ENCODE results near the gene PDZRN3.

Gene PDZRN3

GRCh38 chr3:73558727-73559075 lies 66.0 kb downstream of the PDZRN3 start:
- DNase-seq (ENCODE audit: low read depth in 1 of 2, low spot score in 1 of 2): no peak

GRCh38 chr3:73557986-73558726 lies 66.6 kb downstream of the PDZRN3 start:
- DNase-seq (ENCODE audit: low read depth in 1 of 2, low spot score in 1 of 2): no peak

DNA sequence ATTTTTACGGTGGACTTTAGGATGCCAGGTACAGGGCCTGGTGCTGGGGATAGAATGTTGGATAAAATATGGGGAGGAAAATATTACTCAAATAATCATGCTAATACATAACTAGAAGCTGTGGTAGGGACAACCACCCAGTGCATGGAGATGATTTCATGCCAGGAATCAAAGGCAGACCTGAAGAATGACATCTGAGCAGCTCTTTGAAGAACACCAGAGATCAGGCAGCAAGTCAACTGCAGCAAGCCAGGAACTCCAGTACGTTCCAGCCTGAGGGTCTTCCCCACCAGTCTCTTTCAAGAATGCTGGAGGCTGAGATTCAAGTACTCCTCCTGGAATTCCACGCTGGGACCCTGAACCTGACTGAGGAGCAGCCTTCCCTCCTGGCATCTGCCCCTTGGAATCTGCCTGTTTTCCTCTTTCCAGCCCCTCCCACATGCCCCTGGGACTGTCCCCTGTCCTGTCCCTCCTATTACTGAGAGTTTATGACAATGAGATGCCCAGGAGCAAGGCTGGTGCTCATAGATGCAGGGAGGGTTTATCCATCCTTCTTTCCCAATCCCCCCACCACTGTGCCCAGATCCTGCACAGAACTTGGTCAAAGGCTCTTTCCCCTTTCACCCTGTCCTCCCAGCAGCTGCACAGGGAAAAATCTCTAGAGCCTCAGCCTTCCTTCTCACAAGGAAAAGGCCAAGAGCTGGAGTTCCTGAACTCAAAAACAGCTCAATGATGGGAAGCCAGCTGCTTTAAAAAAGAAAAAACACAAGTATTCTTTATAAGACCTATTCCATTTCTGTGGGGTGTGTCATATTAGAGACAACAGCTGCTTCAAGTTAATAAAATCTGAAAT lies 68.0 kb downstream of the PDZRN3 start:
- DNase-seq (ENCODE audit: low read depth in 1 of 2, low spot score in 1 of 2): no peak

DNA sequence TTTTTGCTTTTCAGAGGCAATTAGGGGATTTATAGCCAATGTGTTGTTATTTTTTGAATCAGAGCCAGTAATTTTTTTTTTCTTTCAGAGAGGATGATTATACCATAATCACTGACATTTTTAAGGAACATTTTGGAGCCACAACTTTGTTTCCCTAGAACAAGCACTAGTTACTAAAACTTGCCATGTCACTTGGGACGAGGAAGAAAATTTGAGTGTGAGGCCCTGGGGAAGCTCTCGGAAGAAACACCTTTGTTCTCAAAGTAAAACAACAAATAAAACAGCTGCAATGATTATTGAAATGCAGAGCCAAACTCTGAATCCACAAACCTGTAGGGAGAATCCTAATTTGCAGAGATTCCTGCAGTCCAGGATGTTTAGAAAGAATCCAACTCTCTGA lies 69.7 kb downstream of the PDZRN3 start:
- no peak for DNase-seq (ENCODE audit: low read depth in 1 of 2, low spot score in 1 of 2)

GRCh38 chr3:73552700-73553099 lies 72.0 kb downstream of the PDZRN3 start:
- DNase-seq (ENCODE audit: low read depth in 1 of 2, low spot score in 1 of 2): no peak

DNA sequence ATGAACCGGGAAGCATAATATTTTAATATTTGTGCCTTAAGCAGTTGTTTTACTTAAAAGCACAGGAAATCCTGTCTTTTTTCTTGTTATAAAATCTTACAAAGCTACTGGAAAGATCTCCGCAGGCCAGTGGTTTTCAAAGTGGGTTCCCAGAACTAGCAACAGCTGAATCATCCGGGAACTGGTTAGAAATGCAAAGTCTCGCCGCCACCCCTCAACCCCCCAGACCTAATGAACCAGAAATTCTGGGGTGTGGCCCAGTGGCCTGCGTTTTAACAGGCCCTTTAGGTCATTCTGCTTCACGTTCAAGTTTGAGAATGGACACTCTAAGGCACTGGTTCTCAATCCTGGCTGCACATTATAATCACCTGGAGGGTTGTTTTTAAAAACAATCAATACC lies 74.7 kb downstream of the PDZRN3 start:
- DNase-seq (ENCODE audit: low read depth in 1 of 2, low spot score in 1 of 2): no peak

GRCh38 chr3:73549051-73549600 lies 75.6 kb downstream of the PDZRN3 start:
- DNase-seq (ENCODE audit: low read depth in 1 of 2, low spot score in 1 of 2): no peak

GRCh38 chr3:73548436-73548835 lies 76.3 kb downstream of the PDZRN3 start:
- DNase-seq (ENCODE audit: low read depth in 1 of 2, low spot score in 1 of 2): no peak

DNA sequence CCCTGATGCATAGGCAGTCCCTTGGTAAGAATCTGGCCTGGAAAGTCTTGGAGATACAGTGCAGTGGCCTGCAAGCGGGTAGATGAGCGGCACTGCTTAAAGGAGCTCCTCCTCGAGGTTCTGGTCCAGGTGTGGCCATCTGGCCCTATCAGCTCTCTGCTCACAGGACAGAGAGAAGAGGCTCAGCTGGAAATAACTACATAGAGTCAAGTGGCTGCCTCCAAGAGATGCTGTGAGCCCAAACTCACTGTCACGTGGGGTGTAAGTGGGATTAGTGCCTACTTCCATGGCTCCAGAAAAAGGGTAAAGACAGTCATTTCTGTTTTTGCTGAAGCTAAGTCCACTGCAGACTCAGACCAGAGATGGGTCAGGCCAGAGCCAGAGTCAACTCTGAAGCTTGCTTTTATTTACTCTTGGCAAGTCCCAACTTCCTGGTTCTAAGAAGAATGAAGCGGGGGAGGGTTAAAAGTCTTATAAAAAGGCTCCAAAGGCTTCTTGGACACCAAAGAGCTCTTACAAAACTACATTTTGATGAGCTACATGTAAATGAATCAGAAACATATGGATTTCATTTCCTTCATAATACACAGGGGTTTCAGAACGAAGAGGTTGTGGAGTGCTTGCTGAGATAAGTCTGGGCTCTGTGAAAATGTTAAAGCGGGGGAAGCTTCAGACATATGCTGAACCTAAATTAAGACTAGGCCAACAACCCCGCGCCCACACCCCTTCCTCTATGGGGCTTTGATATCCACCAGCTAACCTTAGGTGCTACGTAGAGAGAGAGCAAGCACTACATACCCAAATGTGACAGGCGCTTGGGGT lies 77.1 kb downstream of the PDZRN3 start:
- DNase-seq (ENCODE audit: low read depth in 1 of 2, low spot score in 1 of 2): no peak

DNA sequence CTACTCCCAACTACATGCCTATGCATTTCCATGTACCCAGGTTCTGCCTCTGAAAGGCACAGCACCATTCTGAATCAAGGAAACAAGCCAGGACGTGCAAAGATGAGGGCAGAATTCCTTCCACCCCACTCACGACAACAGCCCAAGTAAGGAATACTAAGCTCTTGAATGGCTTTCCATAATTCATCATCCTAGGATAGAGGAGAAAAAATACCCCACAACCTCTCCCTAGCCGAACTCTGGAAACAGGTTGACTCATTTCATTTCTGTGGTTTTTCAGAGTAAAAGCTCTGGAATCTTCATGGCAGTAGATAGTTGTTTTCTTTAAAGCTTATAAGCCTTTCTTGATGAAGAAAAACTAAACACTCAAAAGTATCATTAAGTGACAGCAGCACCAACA lies 77.8 kb downstream of the PDZRN3 start:
- no peak for DNase-seq (ENCODE audit: low read depth in 1 of 2, low spot score in 1 of 2)

GRCh38 chr3:73543412-73543811 lies 81.3 kb downstream of the PDZRN3 start:
- DNase-seq (ENCODE audit: low read depth in 1 of 2, low spot score in 1 of 2): no peak

DNA sequence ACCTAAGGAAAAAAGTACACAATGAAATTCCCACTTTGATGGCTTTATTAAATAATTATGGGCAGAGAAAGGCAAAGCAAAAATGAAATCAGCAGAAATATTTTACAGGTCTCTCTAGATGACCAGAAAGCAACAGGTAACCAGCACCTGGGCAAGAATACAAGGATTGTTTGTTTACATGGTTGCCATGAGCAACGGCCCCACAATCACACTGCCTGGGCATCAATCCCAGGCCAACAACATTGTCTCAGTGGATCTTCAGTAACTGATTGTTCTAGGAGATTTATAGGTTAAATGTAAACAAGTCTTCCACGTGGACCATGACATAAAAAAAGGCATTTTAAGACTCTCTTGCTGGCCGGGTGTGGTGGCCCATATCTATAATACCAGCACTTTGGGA lies 82.6 kb downstream of the PDZRN3 start:
- DNase-seq (ENCODE audit: low read depth in 1 of 2, low spot score in 1 of 2): no peak

GRCh38 chr3:73540969-73541740 lies 83.6 kb downstream of the PDZRN3 start:
- DNase-seq (ENCODE audit: low read depth in 1 of 2, low spot score in 1 of 2): no peak

- no peak for DNase-seq (ENCODE audit: low read depth in 1 of 2, low spot score in 1 of 2)
These were observed 86.3 kb downstream of the PDZRN3 start for GRCh38 chr3:73538486-73538885.

DNA sequence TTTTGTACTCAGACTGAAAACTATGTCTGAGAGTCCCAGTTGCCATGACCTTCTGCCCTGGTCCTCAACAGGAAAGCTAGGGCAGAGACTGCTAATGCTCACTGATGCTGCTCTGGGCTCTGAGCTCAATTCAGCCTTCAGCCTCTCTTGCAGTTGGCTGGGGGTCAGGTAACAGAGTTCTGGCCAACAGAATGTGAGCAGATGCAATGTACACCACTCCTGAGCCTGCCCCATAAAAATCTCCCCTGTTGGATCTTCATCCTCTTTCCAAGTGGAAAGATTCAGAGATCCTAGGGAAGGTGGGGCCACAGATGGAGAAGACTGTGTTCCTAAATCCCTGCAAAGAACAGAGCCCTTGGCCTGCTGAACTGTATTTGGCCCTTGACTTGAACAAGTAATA lies 87.8 kb downstream of the PDZRN3 start:
- no peak for DNase-seq (ENCODE audit: low read depth in 1 of 2, low spot score in 1 of 2)

GRCh38 chr3:73536336-73536895 lies 88.3 kb downstream of the PDZRN3 start:
- no peak for DNase-seq (ENCODE audit: low read depth in 1 of 2, low spot score in 1 of 2)

GRCh38 chr3:73535931-73536330 lies 88.8 kb downstream of the PDZRN3 start:
- no peak for DNase-seq (ENCODE audit: low read depth in 1 of 2, low spot score in 1 of 2)

GRCh38 chr3:73535137-73535536 lies 89.6 kb downstream of the PDZRN3 start:
- no peak for DNase-seq (ENCODE audit: low read depth in 1 of 2, low spot score in 1 of 2)

DNA sequence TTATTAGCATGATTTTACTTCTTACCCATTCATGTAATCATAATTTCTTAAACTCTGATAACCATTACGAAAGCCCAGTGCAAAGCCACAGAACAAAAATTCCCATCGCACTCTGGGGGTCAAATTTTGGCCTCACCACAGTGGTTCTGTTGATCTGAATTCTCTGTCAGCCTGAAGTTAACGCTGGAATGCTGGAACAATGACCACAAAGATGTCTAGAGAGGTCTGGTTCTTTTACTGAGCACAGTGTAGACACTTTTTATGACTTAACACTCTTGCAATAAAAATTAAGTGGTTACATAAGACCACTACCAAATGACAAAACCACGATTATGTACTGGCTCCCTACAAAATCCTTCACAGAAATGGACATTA lies 94.7 kb downstream of the PDZRN3 start:
- DNase-seq (ENCODE audit: low read depth in 1 of 2, low spot score in 1 of 2): no peak

- no peak for DNase-seq (ENCODE audit: low read depth in 1 of 2, low spot score in 1 of 2)
These were observed 95.3 kb downstream of the PDZRN3 start for GRCh38 chr3:73529308-73530021.
